NCI-H460 (cell line): ENCODE data around the gene CPNE4. TPM values are rescaled to one million over a fixed set of nuclear protein-coding genes. Genes with fewer than 3 reads are reported as not detected.

Source experiments
- DNase-seq: peaks from one replicate; pipeline ENCODE4 v3.0.0-alpha.2; 2016; ENCODE audit warnings: low read depth; ENCODE audit errors: extremely low read depth
- total RNA-seq: library from RNA; depleted of rRNA; stranded (reverse); fragments of >200 nt; shearing (Covaris generic); gene quantifications from 2 replicates; pipeline ENCODE4 v1.2.3, GENCODE V29; 2014

Gene CPNE4
- total RNA-seq, 1 experiment from 2014 or later, result 0.54 TPM

- no peak for DNase-seq
Observed at GRCh38 chr3:131806736-131807135, 228.1 kb downstream of the CPNE4 start.

GRCh38 chr3:131804565-131805133 is 230.2 kb downstream of the CPNE4 start:
- no peak for DNase-seq

- no peak for DNase-seq
Observed at GRCh38 chr3:131803113-131803512, 231.7 kb downstream of the CPNE4 start.

DNA sequence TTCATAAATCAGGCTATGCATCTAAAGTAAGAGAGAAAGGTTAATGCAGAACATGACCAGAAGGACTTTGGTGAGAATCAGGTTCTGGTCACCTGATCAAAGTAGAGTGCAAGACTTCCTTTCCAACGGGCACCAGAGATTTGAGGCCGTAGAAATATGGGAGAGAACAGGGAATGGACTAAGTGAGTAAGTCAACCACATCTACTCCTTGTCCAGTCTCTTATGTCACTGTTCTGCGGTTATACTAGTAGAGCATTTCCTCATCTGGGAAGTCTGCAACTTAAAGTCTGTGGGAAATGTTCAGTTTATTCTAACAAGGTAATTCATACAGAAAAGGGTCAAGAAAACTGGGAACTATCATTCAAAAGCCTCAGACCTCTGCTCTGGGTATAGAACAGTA is 232.8 kb downstream of the CPNE4 start:
- DNase-seq, result no peak

DNA sequence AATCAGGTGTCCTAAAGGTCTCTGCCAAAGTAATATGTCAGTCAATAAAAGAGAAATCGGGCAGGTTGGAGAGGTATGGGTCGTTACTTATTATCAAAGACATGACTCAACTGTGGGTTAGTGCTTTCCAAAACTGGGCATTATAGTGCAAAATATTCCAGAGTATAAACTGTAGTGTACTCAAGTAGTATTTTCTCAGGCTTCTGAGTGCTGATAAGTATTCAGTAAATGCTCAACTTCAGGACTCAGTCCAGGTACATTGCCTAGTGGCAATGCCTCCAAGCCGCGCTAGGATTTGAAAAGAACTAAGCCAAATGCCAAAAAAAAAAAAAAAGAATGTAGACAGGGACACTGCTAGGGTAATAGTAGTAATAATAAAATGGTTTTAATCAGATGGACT is 233.2 kb downstream of the CPNE4 start:
- no peak for DNase-seq

DNA sequence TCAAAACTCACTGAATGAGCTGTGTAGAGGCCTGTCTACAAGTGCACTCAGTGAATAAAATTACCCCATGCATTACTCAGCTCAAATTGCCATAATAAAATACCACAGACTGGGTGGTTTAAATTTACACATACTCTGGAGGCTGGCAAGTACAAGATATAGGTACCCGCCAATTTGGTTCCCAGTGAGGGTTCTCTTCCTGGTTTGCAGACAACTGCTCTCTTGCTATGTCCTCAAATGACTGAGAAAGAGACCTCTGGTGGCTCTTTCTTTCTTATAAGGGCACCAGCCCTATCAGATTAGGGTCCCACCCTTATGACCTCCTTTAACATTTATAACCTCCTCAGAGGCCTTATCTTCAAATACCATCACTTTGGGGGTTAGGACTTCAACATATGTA is 237.0 kb downstream of the CPNE4 start:
- no peak for DNase-seq

DNA sequence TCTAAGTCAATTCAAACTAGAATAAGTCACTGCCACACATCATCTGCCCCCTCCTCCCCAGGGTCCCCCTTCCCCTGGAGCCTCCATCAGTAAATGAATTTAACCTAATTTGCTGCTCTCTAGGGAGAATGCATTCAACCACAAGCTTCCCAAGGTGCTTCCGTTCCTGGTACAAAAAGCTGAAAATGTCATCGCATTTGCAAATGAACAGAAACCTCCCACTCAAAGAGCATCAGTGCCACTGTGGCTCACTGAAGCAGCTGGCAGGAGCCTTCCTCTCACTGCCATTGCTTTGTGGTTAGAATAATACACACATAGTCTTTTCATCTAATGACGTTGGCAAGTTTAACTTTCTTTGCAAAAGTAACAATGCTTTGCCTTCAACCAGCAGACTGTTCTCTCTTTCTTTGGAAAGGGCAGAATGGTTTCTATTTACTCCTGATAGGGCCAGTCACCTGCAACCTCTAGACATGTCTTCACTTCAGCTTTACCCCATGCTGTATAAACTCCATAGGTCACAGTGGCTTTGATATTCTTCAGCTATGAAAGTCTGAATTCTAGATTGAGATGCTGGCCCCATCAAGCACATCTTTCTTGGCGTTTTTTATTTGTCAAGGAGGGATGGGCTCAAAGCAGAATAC is 238.1 kb downstream of the CPNE4 start:
- no peak for DNase-seq

DNA sequence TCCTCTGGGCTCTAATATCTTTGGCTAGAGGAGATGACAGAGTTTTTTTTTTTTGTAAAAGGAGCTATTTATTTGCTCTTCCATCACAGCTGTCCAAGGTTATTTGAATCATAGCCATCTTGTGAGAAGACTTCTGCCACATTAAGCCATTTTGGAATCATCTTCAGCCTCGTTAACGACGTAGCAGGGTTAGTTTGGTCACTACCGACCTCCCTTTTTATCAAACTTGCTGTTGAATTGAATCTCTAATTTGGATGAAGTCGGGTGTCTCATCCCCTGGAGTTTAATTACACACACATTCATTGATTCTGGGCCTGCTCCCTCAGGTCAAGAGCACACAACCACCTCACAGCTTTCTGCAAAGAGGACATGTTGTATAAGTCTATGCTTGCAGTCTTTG is 238.7 kb downstream of the CPNE4 start:
- no peak for DNase-seq

- no peak for DNase-seq
Observed at GRCh38 chr3:131795390-131796090, 239.3 kb downstream of the CPNE4 start.

GRCh38 chr3:131794766-131795388 is 239.9 kb downstream of the CPNE4 start:
- DNase-seq, result peak; percentile 44

DNA sequence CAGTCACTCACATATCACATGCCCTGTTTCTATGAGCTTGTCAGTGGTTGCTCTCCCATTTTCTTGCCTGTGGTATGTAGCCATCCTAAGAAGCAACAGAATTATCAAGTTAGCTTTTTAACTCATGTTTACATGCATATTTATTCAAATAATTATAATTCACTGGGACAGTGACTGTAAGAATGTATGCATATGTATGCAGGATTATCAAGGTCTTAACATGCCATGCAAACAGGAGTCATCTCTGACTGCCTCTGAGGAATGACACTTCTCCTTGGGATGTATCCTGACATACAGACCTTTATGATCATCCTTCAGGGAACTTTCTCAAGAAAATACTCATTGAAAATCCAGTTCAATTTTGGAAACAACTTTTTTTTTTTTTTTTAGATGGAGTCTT is 240.9 kb downstream of the CPNE4 start:
- DNase-seq, result no peak

DNA sequence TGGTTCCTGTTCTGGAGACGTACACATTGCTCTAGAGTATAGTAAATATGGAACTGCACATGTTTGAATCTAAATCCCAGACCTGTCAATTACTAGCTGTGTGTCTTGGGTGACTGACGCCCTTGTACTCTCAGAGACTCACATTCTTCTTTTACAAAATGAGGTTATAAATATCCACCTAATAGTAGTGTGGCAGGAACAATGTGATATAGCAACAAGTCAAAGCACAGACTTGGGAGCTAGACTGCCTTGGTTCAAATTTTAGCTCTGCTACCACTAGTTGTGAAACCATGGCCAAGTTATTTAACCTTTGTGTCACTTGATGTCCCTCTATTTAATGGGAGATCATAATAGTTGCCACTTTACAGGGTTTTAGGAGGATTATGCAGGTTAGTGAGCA is 245.6 kb downstream of the CPNE4 start:
- no peak for DNase-seq

GRCh38 chr3:131786386-131786785 is 248.4 kb downstream of the CPNE4 start:
- no peak for DNase-seq

GRCh38 chr3:131782751-131783150 is 252.1 kb downstream of the CPNE4 start:
- DNase-seq, result no peak

DNA sequence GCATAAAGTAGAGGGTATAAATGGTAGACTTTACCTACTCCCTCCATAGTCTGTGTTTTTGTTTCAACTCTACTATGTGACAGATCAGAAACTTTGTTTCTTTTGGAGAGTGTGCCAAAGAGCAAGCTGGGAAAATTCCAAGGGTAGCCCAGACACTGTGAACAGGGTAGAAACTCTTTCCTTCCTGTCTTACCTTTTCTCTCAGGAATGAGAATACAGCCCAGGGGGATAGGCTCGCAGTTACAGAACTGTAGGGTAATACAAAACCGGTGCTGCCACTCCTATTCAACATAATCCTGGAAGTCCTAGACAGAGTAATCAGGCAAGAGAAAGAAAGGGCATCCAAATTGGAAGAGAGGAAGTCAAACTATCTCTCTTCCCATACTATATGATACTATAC is 256.3 kb downstream of the CPNE4 start:
- DNase-seq, result no peak

DNA sequence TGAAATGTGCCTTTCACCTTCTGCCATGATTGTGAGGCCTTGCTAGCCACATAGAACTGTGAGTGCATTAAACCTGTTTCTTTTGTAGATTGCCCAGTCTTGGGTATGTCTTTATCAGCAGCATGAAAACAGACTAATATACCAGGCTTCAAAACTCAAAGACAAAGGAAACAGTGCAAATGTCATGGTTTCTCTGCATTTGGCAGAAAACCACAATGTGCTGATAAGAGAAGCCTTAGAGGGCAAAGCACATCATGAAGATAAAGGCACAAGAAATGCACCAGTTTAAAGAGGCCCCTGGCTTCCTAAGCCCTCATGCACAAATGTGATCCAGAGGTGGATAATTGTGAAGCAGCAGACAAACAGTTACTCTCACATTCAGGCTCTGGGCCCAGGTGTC is 259.2 kb downstream of the CPNE4 start:
- no peak for DNase-seq

DNA sequence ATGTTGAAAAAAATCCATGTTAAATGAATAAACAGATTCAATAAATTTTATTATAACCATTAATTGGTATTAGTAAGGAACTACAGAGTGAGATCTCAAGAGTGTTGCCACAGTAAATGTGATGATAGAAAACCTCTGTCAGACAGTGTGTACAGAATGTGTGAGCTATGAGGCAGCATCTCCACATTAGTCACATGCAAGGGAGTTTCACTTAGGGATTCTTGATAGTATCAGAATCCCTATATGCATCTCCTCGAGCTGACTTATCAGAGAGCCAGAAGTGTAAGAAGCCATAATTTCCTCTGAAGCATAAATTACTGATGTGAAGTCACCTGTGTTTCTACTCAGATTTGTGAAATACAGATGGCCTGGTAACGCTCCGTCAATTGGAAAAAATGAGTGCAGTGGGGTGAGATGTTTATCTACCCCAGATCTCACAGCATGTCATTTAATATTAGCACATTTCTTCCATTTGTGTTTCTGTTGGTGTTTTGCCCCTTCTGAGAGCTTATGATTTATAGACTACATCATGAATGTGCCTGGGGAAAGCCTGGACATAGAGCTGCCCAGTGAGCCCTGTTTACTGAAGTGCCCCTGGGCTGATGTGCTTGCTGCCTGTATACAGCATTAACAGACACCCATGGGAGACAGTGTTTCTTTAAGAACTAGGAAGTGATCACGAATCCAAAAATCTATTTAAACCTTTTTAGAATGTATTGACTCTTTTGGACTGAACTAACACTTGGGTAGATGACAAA is 262.4 kb downstream of the CPNE4 start:
- DNase-seq, result no peak

DNA sequence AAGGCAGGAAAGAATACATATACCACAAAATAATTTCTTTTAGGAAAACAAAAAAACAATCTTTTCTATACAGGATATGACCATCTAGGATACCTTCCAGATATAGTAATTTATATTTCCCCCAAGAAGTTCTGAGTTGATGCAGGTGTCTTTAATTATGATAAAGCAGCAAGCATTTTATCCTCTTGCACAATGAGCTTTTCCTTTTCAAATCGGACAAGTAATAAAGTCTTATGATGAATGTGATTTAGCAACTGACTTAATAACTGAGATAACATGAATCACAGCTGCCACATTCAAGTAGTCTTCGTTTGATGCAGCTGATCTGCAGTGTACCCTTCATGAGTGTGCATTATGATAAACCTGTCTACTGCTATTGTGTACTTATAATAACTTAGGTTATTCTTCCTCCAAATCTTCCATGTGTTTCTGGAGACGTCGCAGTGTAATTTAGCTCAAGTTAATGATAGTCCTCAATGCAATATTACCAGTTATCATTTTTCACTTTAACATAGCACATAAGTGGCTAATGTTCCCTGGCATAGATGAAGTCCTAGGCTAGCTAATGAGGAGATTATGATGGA is 271.7 kb downstream of the CPNE4 start:
- DNase-seq, result no peak

DNA sequence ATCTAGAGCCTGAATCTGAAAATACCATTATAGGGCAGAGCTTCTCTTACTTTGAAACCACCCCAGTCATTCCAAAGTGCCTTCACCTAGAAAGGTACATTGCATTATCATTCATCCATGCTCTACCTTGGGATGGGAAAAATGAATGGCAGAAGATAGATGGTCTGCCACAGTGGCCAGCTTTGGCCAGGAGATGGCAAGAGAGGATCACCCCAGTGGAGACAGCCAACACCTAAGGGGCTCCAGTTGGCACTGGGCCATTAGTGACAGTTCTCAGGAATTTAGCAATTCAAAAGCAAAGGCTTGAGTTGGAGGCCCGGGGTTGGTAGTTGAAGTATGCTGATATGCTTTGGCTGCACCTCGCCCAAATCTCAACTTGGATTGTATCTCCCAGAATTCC is 278.4 kb downstream of the CPNE4 start:
- no peak for DNase-seq

- no peak for DNase-seq
Observed at GRCh38 chr3:131755380-131755779, 279.4 kb downstream of the CPNE4 start.

GRCh38 chr3:131750256-131750655 is 284.6 kb downstream of the CPNE4 start:
- DNase-seq, result no peak
